HG02852 (cell line): ENCODE data around the gene ZNF366.

Experiments used
- ATAC-seq: cut with Tn5 transposase; IDR thresholded peaks from one replicate; pipeline ENCODE4 v1.9.1; 2021; ENCODE audit warnings: mild to moderate bottlenecking, moderate library complexity; ENCODE audit not compliant: unreplicated experiment

The ZNF366 gene

GRCh38 chr5:72519111-72519510 is 11.9 kb upstream of the ZNF366 start:
- no peak for ATAC-seq

- no peak for ATAC-seq
Observed at GRCh38 chr5:72518001-72518683, 10.9 kb upstream of the ZNF366 start.

GRCh38 chr5:72516916-72517315 is 9.7 kb upstream of the ZNF366 start:
- ATAC-seq = no peak

GRCh38 chr5:72515211-72515610 is 8.0 kb upstream of the ZNF366 start:
- ATAC-seq = no peak

- ATAC-seq = no peak
Observed at GRCh38 chr5:72512593-72512860, 5.3 kb upstream of the ZNF366 start.

GRCh38 chr5:72511774-72512592 is 4.8 kb upstream of the ZNF366 start:
- ATAC-seq = no peak

GRCh38 chr5:72511366-72511765 is 4.2 kb upstream of the ZNF366 start:
- no peak for ATAC-seq

GRCh38 chr5:72510610-72511181 is 3.5 kb upstream of the ZNF366 start:
- ATAC-seq = no peak

- no peak for ATAC-seq
Observed at GRCh38 chr5:72509401-72509800, 2.2 kb upstream of the ZNF366 start.

GRCh38 chr5:72508241-72509170 is 1.3 kb upstream of the ZNF366 start:
- peak; percentile 95 for ATAC-seq

GRCh38 chr5:72507907-72508238 is 663 bp upstream of the ZNF366 start:
- no peak for ATAC-seq

GRCh38 chr5:72506158-72506549 is 1.1 kb downstream of the ZNF366 start:
- no peak for ATAC-seq

- ATAC-seq = no peak
Observed at GRCh38 chr5:72505539-72506157, 1.6 kb downstream of the ZNF366 start.

- no peak for ATAC-seq
Observed at GRCh38 chr5:72505016-72505415, 2.2 kb downstream of the ZNF366 start.

GRCh38 chr5:72503888-72504491 is 3.2 kb downstream of the ZNF366 start:
- no peak for ATAC-seq

GRCh38 chr5:72501488-72501887 is 5.7 kb downstream of the ZNF366 start:
- no peak for ATAC-seq

- ATAC-seq = no peak
Observed at GRCh38 chr5:72499730-72500129, 7.5 kb downstream of the ZNF366 start.

- ATAC-seq = no peak
Observed at GRCh38 chr5:72499090-72499489, 8.1 kb downstream of the ZNF366 start.

- no peak for ATAC-seq
Observed at GRCh38 chr5:72498284-72498683, 8.9 kb downstream of the ZNF366 start.

- no peak for ATAC-seq
Observed at GRCh38 chr5:72497823-72498222, 9.4 kb downstream of the ZNF366 start.

- ATAC-seq = no peak
Observed at GRCh38 chr5:72495410-72495809, 11.8 kb downstream of the ZNF366 start.
